Esophagus squamous epithelium (tissue), 5 donors: Measurements from ENCODE around the gene LTBP1. TPM values are rescaled to one million over a fixed set of nuclear protein-coding genes. Genes with fewer than 3 reads are reported as not detected.

ENCODE experiments used
- DNase-seq: peaks from one replicate; lab custom pipeline; 2025; lab: John Stamatoyannopoulos, UW
- H3K27ac ChIP-seq, 4 donors: fragments of 200-600 bp; sonication (generic); one replicate each; pipeline ENCODE4 v1.5.1; 2016 to 2019; ENCODE audit warnings: mild to moderate bottlenecking in 1 of 4
- H3K27me3 ChIP-seq, 4 donors: fragments of 200-600 bp; sonication (generic); 1 replicate in 3 of 4; 2 replicates in 1 of 4; pipeline versions ENCODE4 v1.5.1 to v1.6.0; 2017 to 2021; ENCODE audit warnings: antibody characterized with exemption in 1 of 4
- H3K36me3 ChIP-seq, 3 donors: fragments of 200-600 bp; sonication (generic); one replicate each; pipeline ENCODE4 v1.5.1; 2016 to 2019
- H3K4me1 ChIP-seq, 3 donors: fragments of 200-600 bp; sonication (generic); one replicate each; pipeline ENCODE4 v1.5.1; 2017 to 2019
- H3K4me3 ChIP-seq, 4 donors: fragments of 200-600 bp; sonication (generic); 1 replicate in 3 of 4; 2 replicates in 1 of 4; pipeline ENCODE4 v1.5.1; 2016 to 2019; ENCODE audit warnings: mild to moderate bottlenecking in 2 of 4, moderate library complexity in 1 of 4
- H3K9me3 ChIP-seq, 3 donors: fragments of 200-600 bp; sonication (generic); one replicate each; pipeline ENCODE4 v1.5.1; 2016 to 2019
- CTCF ChIP-seq, 6 experiments: fragments of 450-650 bp in 4 of 6; fragments of 200-600 bp in 2 of 6; sonication (generic) in 2 of 6; IDR thresholded peaks; one replicate each; pipeline ENCODE4 v1.5.1; 2016 to 2019; ENCODE audit warnings: antibody characterized with exemption in 6 of 6, mild to moderate bottlenecking in 4 of 6, moderate library complexity in 4 of 6
- POLR2A ChIP-seq, 4 donors: fragments of 450-650 bp; IDR thresholded peaks; one replicate each; pipeline ENCODE4 v1.6.1; 2017; ENCODE audit warnings: antibody characterized with exemption in 4 of 4, mild to moderate bottlenecking in 4 of 4, moderate library complexity in 3 of 4
- WGBS, 2 donors: methylation state at CpG; one replicate each; pipeline ENCODE4 v1.1.5; 2018; 5-methylcytosine and 5-hydroxymethylcytosine counted together
- intact Hi-C: fragments of 100-400 bp; cut with DNase I; formaldehyde crosslinking; loops from one replicate; pipeline ENCODE4 v1.15.0; 2022
- total RNA-seq, 4 donors: library from RNA; depleted of rRNA; stranded (reverse); fragments of >200 nt; gene quantifications; one replicate each; pipeline ENCODE4 v1.1.0, GENCODE V29; 2016
- donor health status: DM: yes; HTN: yes; CAD: no.

Gene LTBP1
- total RNA-seq, 4 donors from 2014 or later = 5.5 to 69.4 (median 32.6) TPM

- TF ChIP-seq POLR2A (IDR thresholded peaks at IDR 0.05) (no peak), CTCF (IDR thresholded peaks at IDR 0.05) (no peak)
- H3K4me3 ChIP-seq = no peak overlapping the region
- no peaks in the 10 kb centered on the region for H3K9me3 ChIP-seq
- peaks cover 0 to 5% (median 0%) of the 10 kb centered on the region in 3 donors for H3K36me3 ChIP-seq
- no peaks in the 10 kb centered on the region for H3K27me3 ChIP-seq
- intact Hi-C loops = no loop called here
- no peak overlapping the region for H3K27ac ChIP-seq
- no peaks in the 10 kb centered on the region for H3K4me1 ChIP-seq
- DNase-seq = no peak
Observed at GRCh38 chr2:33350632-33351031, 403.9 kb downstream of the LTBP1 start.

- peaks cover 0 to 9% (median 0%) of the 10 kb centered on the region in 3 donors for H3K36me3 ChIP-seq
Observed at GRCh38 chr2:33351781-33352180, 405.0 kb downstream of the LTBP1 start.

GRCh38 chr2:33354981-33355380 lies 408.2 kb downstream of the LTBP1 start:
- Histone ChIP-seq H3K4me1 (no peaks in the 10 kb centered on the region), H3K4me3 (no peak overlapping the region), H3K9me3 (peaks cover 0 to 6% (median 0%) of the 10 kb centered on the region in 3 donors), H3K36me3 (peaks cover 0 to 9% (median 0%) of the 10 kb centered on the region in 3 donors), H3K27ac (no peak overlapping the region), H3K27me3 (no peaks in the 10 kb centered on the region)
- no peak for TF ChIP-seq POLR2A (IDR thresholded peaks at IDR 0.05)
- no peak for TF ChIP-seq CTCF (IDR thresholded peaks at IDR 0.05)
- intact Hi-C loops = no loop called here
- 80 to 82% methylated on average over 8 of the region's 8 CpGs for WGBS, 2 donors
- no peak for DNase-seq

More at GRCh38 chr2:33351781-33352180, 405.0 kb downstream of the LTBP1 start:
- H3K9me3 ChIP-seq = peaks cover 0 to 6% (median 0%) of the 10 kb centered on the region in 3 donors
- DNase-seq = no peak
- H3K4me1 ChIP-seq = no peaks in the 10 kb centered on the region
- no peak overlapping the region for H3K27ac ChIP-seq
- no peaks in the 10 kb centered on the region for H3K27me3 ChIP-seq
- TF ChIP-seq POLR2A (IDR thresholded peaks at IDR 0.05) (no peak), CTCF (IDR thresholded peaks at IDR 0.05) (no peak)
- no peak overlapping the region for H3K4me3 ChIP-seq
- intact Hi-C loops = no loop called here

- no peaks in the 10 kb centered on the region for H3K27me3 ChIP-seq
- H3K36me3 ChIP-seq = peaks cover 0 to 9% (median 0%) of the 10 kb centered on the region in 3 donors
- intact Hi-C loops = no loop called here
- no peak overlapping the region for H3K27ac ChIP-seq
- H3K4me3 ChIP-seq = no peak overlapping the region
- TF ChIP-seq CTCF (IDR thresholded peaks at IDR 0.05) (no peak), POLR2A (IDR thresholded peaks at IDR 0.05) (no peak)
- 85 to 95% methylated on average over 6 of the region's 6 CpGs for WGBS, 2 donors
- DNase-seq = no peak
- H3K9me3 ChIP-seq = peaks cover 0 to 6% (median 0%) of the 10 kb centered on the region in 3 donors
- H3K4me1 ChIP-seq = no peaks in the 10 kb centered on the region
Observed at GRCh38 chr2:33358878-33359277, 412.1 kb downstream of the LTBP1 start.

GRCh38 chr2:33363325-33364298 lies 416.9 kb downstream of the LTBP1 start:
- intact Hi-C loops = no loop called here
- Histone ChIP-seq H3K36me3 (no peaks in the 10 kb centered on the region), H3K27me3 (no peaks in the 10 kb centered on the region), H3K9me3 (no peaks in the 10 kb centered on the region), H3K4me3 (no peak overlapping the region), H3K27ac (peak overlapping the region in 1 of 4 donors; percentile 45), H3K4me1 (peaks cover 0 to 3% (median 0%) of the 10 kb centered on the region in 3 donors)
- no peak for DNase-seq
- WGBS, 2 donors = 71 to 82% methylated on average over 5 of the region's 5 CpGs
- TF ChIP-seq CTCF (IDR thresholded peaks at IDR 0.05) = no peak
- TF ChIP-seq POLR2A (IDR thresholded peaks at IDR 0.05) = no peak
